HCT116 (cell line): Measurements from ENCODE around the gene C2orf81. TPM values are rescaled to one million over a fixed set of nuclear protein-coding genes. Genes with fewer than 3 reads are reported as not detected.

Experiments
- ATAC-seq: fragments of 200-7000 bp; cut with Tn5 transposase; 2 replicates; pipeline ENCODE4 v1.9.1; 2020; ENCODE audit warnings: mild to moderate bottlenecking, moderate library complexity
- BruUV-seq: library from RNA; stranded (reverse); fragments of 400-500 nt; replicated peaks from 2 replicates; lab custom pipeline; 2021; lab: Mats Ljungman, UMichigan
- CTCF ChIA-PET: fragments of 300-600 bp; sonication (Branson Sonifier 250); formaldehyde crosslinking; loops from one replicate; lab custom pipeline; 2021; ENCODE audit warnings: antibody characterized with exemption; lab: Charles Lee
- POLR2A ChIA-PET: fragments of 300-600, 350-600 bp; sonication (Branson Sonifier 250); formaldehyde crosslinking; loops from one replicate; lab custom pipeline; 2021; ENCODE audit warnings: antibody characterized with exemption; lab: Charles Lee
- RAD21 ChIA-PET, 2 experiments: fragments of 300-600 bp; sonication (Branson Sonifier 250); formaldehyde crosslinking; loops; one replicate each; lab custom pipeline; 2023; ENCODE audit warnings: low total read pairs in 2 of 2; ENCODE audit not compliant: uncharacterized antibody in 2 of 2, unreplicated experiment in 2 of 2, low non-redundant PET in 1 of 2; lab: Charles Lee
- DNase-seq: peaks from one replicate; pipeline ENCODE4 v3.0.0-alpha.2; 2010; ENCODE audit warnings: low read depth, low spot score
- H2AFZ ChIP-seq: fragments of 200-600 bp; shearing (Covaris generic), sonication (generic); 2 replicates; pipeline ENCODE4 v1.6.1; 2017; ENCODE audit warnings: low read depth, mixed run types, mixed read lengths, antibody characterized with exemption, low read length; ENCODE audit not compliant: poor library complexity, severe bottlenecking
- H3K27ac ChIP-seq: 2 replicates; pipeline ENCODE4 v1.5.1; 2012; ENCODE audit warnings: low read depth, low read length
- H3K27me3 ChIP-seq: fragments of 200-600 bp; sonication (generic); 2 replicates; pipeline ENCODE4 v1.6.1; 2016; ENCODE audit warnings: mixed run types, low read length, mixed read lengths; ENCODE audit not compliant: insufficient read depth
- H3K36me3 ChIP-seq, 2 experiments: fragments of 200-500 bp in 1 of 2; fragments of 200-600 bp in 1 of 2; sonication (Bioruptor generic) in 1 of 2; sonication (generic) in 1 of 2; 2 replicates each; pipeline versions ENCODE4 v1.5.1 to v1.6.1; 2014 to 2016; ENCODE audit warnings: low read length in 2 of 2, inconsistent platforms in 1 of 2, mixed read lengths in 1 of 2, mixed run types in 1 of 2; ENCODE audit not compliant: insufficient read depth in 2 of 2, control insufficient read depth in 1 of 2
- H3K4me1 ChIP-seq, 2 experiments: fragments of 200-600 bp in 1 of 2; sonication (generic) in 1 of 2; 2 replicates each; pipeline versions ENCODE4 v1.5.1 to v1.6.1; 2012 to 2017; ENCODE audit warnings: low read length in 2 of 2, inconsistent platforms in 1 of 2, mild to moderate bottlenecking in 1 of 2, mixed read lengths in 1 of 2, mixed run types in 1 of 2, moderate library complexity in 1 of 2; ENCODE audit not compliant: insufficient read depth in 2 of 2, control insufficient read depth in 1 of 2
- H3K4me2 ChIP-seq: fragments of 200-600 bp; sonication (generic); 2 replicates; pipeline ENCODE4 v1.6.1; 2017; ENCODE audit warnings: mixed run types, low read length, mixed read lengths
- H3K4me3 ChIP-seq, 2 experiments: fragments of 200-600 bp in 1 of 2; sonication (generic) in 1 of 2; replicated peaks in 1 of 2; 2 replicates each; pipeline ENCODE4 v1.5.1; 2011 to 2016; ENCODE audit warnings: low read length in 2 of 2, control low read depth in 1 of 2, low read depth in 1 of 2, mild to moderate bottlenecking in 1 of 2, mixed read lengths in 1 of 2, mixed run types in 1 of 2
- H3K79me2 ChIP-seq: fragments of 200-600 bp; sonication (generic); 2 replicates; pipeline ENCODE4 v1.6.1; 2017; ENCODE audit warnings: mild to moderate bottlenecking, mixed run types, low read length, moderate library complexity, mixed read lengths; ENCODE audit not compliant: insufficient read depth
- H3K9ac ChIP-seq: fragments of 200-600 bp; sonication (generic); 2 replicates; pipeline ENCODE4 v1.6.1; 2016; ENCODE audit warnings: low read length, mixed read lengths
- H3K9me2 ChIP-seq: fragments of 200-600 bp; sonication (generic), shearing (Covaris generic); 2 replicates; pipeline ENCODE4 v1.6.1; 2017; ENCODE audit warnings: mixed run types, mild to moderate bottlenecking, moderate library complexity; ENCODE audit not compliant: insufficient read depth
- H3K9me3 ChIP-seq, 2 experiments: fragments of 200-500 bp in 1 of 2; fragments of 200-600 bp in 1 of 2; sonication (Bioruptor generic) in 1 of 2; sonication (generic) in 1 of 2; 2 replicates each; pipeline ENCODE4 v1.6.1; 2014 to 2017; ENCODE audit warnings: low read length in 2 of 2, mixed read lengths in 2 of 2, inconsistent platforms in 1 of 2, low read depth in 1 of 2, mild to moderate bottlenecking in 1 of 2, mixed run types in 1 of 2, moderate library complexity in 1 of 2; ENCODE audit not compliant: control insufficient read depth in 1 of 2, insufficient read depth in 1 of 2
- H4K20me1 ChIP-seq: fragments of 200-600 bp; sonication (generic), shearing (Covaris generic); 2 replicates; pipeline ENCODE4 v1.6.1; 2017; ENCODE audit warnings: mixed run types, mild to moderate bottlenecking, moderate library complexity; ENCODE audit not compliant: insufficient read depth
- CBX3 ChIP-seq: IDR thresholded peaks from 2 replicates; pipeline ENCODE4 v1.6.1; 2012; ENCODE audit warnings: low read depth
- ELF1 ChIP-seq: IDR thresholded peaks from 2 replicates; pipeline ENCODE4 v1.6.1; 2012; ENCODE audit warnings: low read depth, borderline replicate concordance
- EZH2 ChIP-seq: fragments of 200-600 bp; sonication (generic); IDR thresholded peaks from 2 replicates; pipeline ENCODE4 v1.6.1; 2017; ENCODE audit warnings: antibody characterized with exemption, mixed run types
- EZH2phosphoT487 ChIP-seq: fragments of 200-600 bp; IDR thresholded peaks from 2 replicates; pipeline ENCODE4 v1.6.1; 2018; ENCODE audit warnings: antibody characterized with exemption, borderline replicate concordance
- FOSL1 ChIP-seq: IDR thresholded peaks from 2 replicates; pipeline ENCODE4 v1.6.1; 2012; ENCODE audit warnings: low read depth
- POLR2A ChIP-seq: IDR thresholded peaks from 2 replicates; pipeline ENCODE4 v1.7.0; 2011; ENCODE audit warnings: borderline replicate concordance; ENCODE audit not compliant: insufficient read depth, insufficient read length; ENCODE audit errors: extremely low read depth
- POLR2AphosphoS5 ChIP-seq: IDR thresholded peaks from 2 replicates; pipeline ENCODE4 v1.6.1; 2011; ENCODE audit warnings: mild to moderate bottlenecking, low read depth, low read length, moderate library complexity
- RAD21 ChIP-seq: IDR thresholded peaks from 2 replicates; pipeline ENCODE4 v1.6.1; 2012; ENCODE audit warnings: low read depth, mild to moderate bottlenecking
- SIN3A ChIP-seq: IDR thresholded peaks from 2 replicates; pipeline ENCODE4 v1.6.1; 2012; ENCODE audit warnings: low read depth
- SRF ChIP-seq: IDR thresholded peaks from 2 replicates; pipeline ENCODE4 v1.6.1; 2012; ENCODE audit warnings: low read depth
- ZNF274 ChIP-seq: fragments of 200-500 bp; sonication (Bioruptor generic); IDR thresholded peaks from 2 replicates; pipeline ENCODE4 v1.6.1; 2014; ENCODE audit warnings: mild to moderate bottlenecking, low read depth, low read length, inconsistent platforms
- intact Hi-C: fragments of 100-400 bp; cut with micrococcal nuclease; formaldehyde crosslinking; loops from 2 replicates; pipeline ENCODE4 v1.10.0; 2022
- total RNA-seq: library from RNA; stranded (reverse); gene quantifications from one replicate; pipeline ENCODE4 v1.2.1, GENCODE V29; 2021; ENCODE audit not compliant: unreplicated experiment
- TF ChIP-seq, protein P1 (sequence below), 3 experiments: fragments of 200-600 bp in 1 of 3; sonication (generic) in 1 of 3; IDR thresholded peaks in 2 of 3; conservative IDR thresholded peaks in 1 of 3; 2 replicates each; pipeline ENCODE4 v1.5.1; 2012 to 2017; ENCODE audit warnings: low read depth in 2 of 3, low read length in 2 of 3, antibody characterized with exemption in 1 of 3, borderline replicate concordance in 1 of 3, control low read depth in 1 of 3, mild to moderate bottlenecking in 1 of 3, mixed read lengths in 1 of 3, mixed run types in 1 of 3, moderate library complexity in 1 of 3; ENCODE audit not compliant: insufficient read depth in 1 of 3
- TF ChIP-seq, protein P2 (sequence below): IDR thresholded peaks from 2 replicates; pipeline ENCODE4 v1.6.1; 2011; ENCODE audit warnings: mild to moderate bottlenecking, low read length, moderate library complexity; ENCODE audit not compliant: insufficient replicate concordance; ENCODE audit errors: extremely low read depth
- TF ChIP-seq, protein P3 (sequence below): IDR thresholded peaks from 2 replicates; pipeline ENCODE4 v1.6.1; 2012
- TF ChIP-seq, protein P4 (sequence below): IDR thresholded peaks from 2 replicates; pipeline ENCODE4 v1.6.1; 2012; ENCODE audit warnings: low read depth

The C2orf81 gene
- total RNA-seq, 1 experiment from 2014 or later = 6.5 TPM

DNA sequence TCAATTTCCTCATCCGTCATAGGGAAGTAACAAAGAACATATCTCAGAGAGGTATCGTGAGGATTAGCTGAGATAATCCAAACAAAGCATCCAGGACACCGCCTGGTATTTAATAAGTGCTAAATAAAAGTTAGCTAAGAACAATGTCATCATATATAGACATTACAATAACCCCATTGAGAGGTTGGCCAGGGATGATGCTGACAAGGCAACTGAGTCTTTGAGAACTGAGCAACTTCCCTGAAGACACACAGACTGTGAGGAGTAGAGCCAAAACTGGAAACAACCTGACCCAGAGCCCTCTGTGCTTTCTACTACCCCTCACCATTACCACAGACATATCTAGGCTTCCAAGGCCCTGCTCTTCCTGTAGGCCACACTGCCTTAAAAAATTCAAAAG is 39.7 kb downstream of the C2orf81 start:
- Histone ChIP-seq H3K9me2 (no peaks in the 10 kb centered on the region), H3K27me3 (no peaks in the 10 kb centered on the region), H3K27ac (no peak overlapping the region), H3K36me3 (peaks cover 0 to 7% of the 10 kb centered on the region in 2 experiments; a peak in 2 of 4 replicates), H3K79me2 (peaks cover 43% of the 10 kb centered on the region), H3K4me2 (no peak overlapping the region), H2AFZ (no peak overlapping the region), H3K9ac (no peak overlapping the region), H3K9me3 (no peaks in the 10 kb centered on the region), H4K20me1 (no peaks in the 10 kb centered on the region), H3K4me1 (peaks cover 4 to 10% of the 10 kb centered on the region in 2 experiments; a peak in 3 of 4 replicates), H3K4me3 (no peak overlapping the region)
- ATAC-seq (no peak), DNase-seq (no peak)
- ChIA-PET CTCF (no interaction called here), RAD21 (no interaction called here), POLR2A (no interaction called here)
- intact Hi-C loops = no loop called here
- no TSS peak for BruUV-seq
- TF ChIP-seq POLR2A (no peak), ZNF274 (no peak), ELF1 (no peak), CBX3 (no peak), EZH2 (no peak), FOSL1 (no peak), EZH2phosphoT487 (no peak), RAD21 (no peak), POLR2AphosphoS5 (no peak), SIN3A (no peak), SRF (no peak)
- TF ChIP-seq, protein P1, sequence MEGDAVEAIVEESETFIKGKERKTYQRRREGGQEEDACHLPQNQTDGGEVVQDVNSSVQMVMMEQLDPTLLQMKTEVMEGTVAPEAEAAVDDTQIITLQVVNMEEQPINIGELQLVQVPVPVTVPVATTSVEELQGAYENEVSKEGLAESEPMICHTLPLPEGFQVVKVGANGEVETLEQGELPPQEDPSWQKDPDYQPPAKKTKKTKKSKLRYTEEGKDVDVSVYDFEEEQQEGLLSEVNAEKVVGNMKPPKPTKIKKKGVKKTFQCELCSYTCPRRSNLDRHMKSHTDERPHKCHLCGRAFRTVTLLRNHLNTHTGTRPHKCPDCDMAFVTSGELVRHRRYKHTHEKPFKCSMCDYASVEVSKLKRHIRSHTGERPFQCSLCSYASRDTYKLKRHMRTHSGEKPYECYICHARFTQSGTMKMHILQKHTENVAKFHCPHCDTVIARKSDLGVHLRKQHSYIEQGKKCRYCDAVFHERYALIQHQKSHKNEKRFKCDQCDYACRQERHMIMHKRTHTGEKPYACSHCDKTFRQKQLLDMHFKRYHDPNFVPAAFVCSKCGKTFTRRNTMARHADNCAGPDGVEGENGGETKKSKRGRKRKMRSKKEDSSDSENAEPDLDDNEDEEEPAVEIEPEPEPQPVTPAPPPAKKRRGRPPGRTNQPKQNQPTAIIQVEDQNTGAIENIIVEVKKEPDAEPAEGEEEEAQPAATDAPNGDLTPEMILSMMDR (IDR thresholded peaks at IDR 0.05 in 2 of 3, conservative IDR thresholded peaks at IDR 0.05 in 1 of 3; ENCODE audit: borderline replicate concordance in 1 of 3, insufficient read depth in 1 of 3, low read depth in 2 of 3, low read length in 2 of 3) = no peak
- TF ChIP-seq, protein P2, sequence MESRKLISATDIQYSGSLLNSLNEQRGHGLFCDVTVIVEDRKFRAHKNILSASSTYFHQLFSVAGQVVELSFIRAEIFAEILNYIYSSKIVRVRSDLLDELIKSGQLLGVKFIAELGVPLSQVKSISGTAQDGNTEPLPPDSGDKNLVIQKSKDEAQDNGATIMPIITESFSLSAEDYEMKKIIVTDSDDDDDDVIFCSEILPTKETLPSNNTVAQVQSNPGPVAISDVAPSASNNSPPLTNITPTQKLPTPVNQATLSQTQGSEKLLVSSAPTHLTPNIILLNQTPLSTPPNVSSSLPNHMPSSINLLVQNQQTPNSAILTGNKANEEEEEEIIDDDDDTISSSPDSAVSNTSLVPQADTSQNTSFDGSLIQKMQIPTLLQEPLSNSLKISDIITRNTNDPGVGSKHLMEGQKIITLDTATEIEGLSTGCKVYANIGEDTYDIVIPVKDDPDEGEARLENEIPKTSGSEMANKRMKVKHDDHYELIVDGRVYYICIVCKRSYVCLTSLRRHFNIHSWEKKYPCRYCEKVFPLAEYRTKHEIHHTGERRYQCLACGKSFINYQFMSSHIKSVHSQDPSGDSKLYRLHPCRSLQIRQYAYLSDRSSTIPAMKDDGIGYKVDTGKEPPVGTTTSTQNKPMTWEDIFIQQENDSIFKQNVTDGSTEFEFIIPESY = no peak
- TF ChIP-seq, protein P3, sequence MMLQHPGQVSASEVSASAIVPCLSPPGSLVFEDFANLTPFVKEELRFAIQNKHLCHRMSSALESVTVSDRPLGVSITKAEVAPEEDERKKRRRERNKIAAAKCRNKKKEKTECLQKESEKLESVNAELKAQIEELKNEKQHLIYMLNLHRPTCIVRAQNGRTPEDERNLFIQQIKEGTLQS = no peak
- TF ChIP-seq, protein P4, sequence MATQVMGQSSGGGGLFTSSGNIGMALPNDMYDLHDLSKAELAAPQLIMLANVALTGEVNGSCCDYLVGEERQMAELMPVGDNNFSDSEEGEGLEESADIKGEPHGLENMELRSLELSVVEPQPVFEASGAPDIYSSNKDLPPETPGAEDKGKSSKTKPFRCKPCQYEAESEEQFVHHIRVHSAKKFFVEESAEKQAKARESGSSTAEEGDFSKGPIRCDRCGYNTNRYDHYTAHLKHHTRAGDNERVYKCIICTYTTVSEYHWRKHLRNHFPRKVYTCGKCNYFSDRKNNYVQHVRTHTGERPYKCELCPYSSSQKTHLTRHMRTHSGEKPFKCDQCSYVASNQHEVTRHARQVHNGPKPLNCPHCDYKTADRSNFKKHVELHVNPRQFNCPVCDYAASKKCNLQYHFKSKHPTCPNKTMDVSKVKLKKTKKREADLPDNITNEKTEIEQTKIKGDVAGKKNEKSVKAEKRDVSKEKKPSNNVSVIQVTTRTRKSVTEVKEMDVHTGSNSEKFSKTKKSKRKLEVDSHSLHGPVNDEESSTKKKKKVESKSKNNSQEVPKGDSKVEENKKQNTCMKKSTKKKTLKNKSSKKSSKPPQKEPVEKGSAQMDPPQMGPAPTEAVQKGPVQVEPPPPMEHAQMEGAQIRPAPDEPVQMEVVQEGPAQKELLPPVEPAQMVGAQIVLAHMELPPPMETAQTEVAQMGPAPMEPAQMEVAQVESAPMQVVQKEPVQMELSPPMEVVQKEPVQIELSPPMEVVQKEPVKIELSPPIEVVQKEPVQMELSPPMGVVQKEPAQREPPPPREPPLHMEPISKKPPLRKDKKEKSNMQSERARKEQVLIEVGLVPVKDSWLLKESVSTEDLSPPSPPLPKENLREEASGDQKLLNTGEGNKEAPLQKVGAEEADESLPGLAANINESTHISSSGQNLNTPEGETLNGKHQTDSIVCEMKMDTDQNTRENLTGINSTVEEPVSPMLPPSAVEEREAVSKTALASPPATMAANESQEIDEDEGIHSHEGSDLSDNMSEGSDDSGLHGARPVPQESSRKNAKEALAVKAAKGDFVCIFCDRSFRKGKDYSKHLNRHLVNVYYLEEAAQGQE = no peak
